Keratinocyte (primary cell): Measurements from ENCODE around the gene MTNR1B. TPM values are rescaled to one million over a fixed set of nuclear protein-coding genes. Genes with fewer than 3 reads are reported as not detected.

Source experiments
- DNase-seq: peaks from one replicate; pipeline ENCODE4 v3.0.0-alpha.2; 2011; ENCODE audit warnings: low read depth, missing footprints, low spot score
- FAIRE-seq: peaks from 2 replicates; lab custom pipeline; 2011; peaks lifted over from hg19 to GRCh38; lab: Jason Lieb, UNC
- H2AFZ ChIP-seq: 2 replicates; pipeline ENCODE4 v1.6.0; 2012; ENCODE audit warnings: low read length, control low read depth, inconsistent platforms; ENCODE audit not compliant: control insufficient read depth
- H3K27ac ChIP-seq: 2 replicates; pipeline ENCODE4 v1.5.1; 2011; ENCODE audit warnings: low read length; ENCODE audit not compliant: control insufficient read depth, insufficient read depth
- H3K27me3 ChIP-seq: 3 replicates; pipeline ENCODE4 v1.6.0; 2011; ENCODE audit warnings: low read length; ENCODE audit not compliant: control insufficient read depth, insufficient read depth; ENCODE audit errors: extremely low read depth
- H3K36me3 ChIP-seq, 2 experiments: 2 replicates in 1 of 2; 3 replicates in 1 of 2; pipeline ENCODE4 v1.5.1; 2011; ENCODE audit warnings: low read length in 2 of 2, mild to moderate bottlenecking in 1 of 2; ENCODE audit not compliant: control insufficient read depth in 2 of 2, insufficient read depth in 2 of 2; ENCODE audit errors: extremely low read depth in 1 of 2
- H3K4me1 ChIP-seq: 3 replicates; pipeline ENCODE4 v1.5.1; 2011; ENCODE audit warnings: low read length; ENCODE audit not compliant: control insufficient read depth, insufficient read depth; ENCODE audit errors: extremely low read depth
- H3K4me2 ChIP-seq: 3 replicates; pipeline ENCODE4 v1.6.0; 2011; ENCODE audit warnings: low read depth, low read length; ENCODE audit not compliant: control insufficient read depth, insufficient read depth; ENCODE audit errors: extremely low read depth
- H3K4me3 ChIP-seq, 3 experiments: fragments of 200-600 bp in 1 of 3; sonication (generic) in 1 of 3; 2 replicates in 2 of 3; 3 replicates in 1 of 3; pipeline ENCODE4 v1.5.1; 2011 to 2016; ENCODE audit warnings: low read length in 3 of 3, mild to moderate bottlenecking in 3 of 3, control low read depth in 2 of 3, inconsistent platforms in 1 of 3, low read depth in 1 of 3, mixed read lengths in 1 of 3, mixed run types in 1 of 3, moderate library complexity in 1 of 3; ENCODE audit not compliant: control insufficient read depth in 2 of 3, insufficient read depth in 2 of 3; ENCODE audit errors: extremely low read depth in 1 of 3
- H3K79me2 ChIP-seq: 2 replicates; pipeline ENCODE4 v1.6.0; 2012; ENCODE audit warnings: low read length; ENCODE audit not compliant: control insufficient read depth, insufficient read depth
- H3K9ac ChIP-seq: 3 replicates; pipeline ENCODE4 v1.6.0; 2011; ENCODE audit warnings: low read length; ENCODE audit not compliant: control insufficient read depth, insufficient read depth; ENCODE audit errors: extremely low read depth
- H3K9me1 ChIP-seq: 3 replicates; pipeline ENCODE4 v1.6.0; 2011; ENCODE audit warnings: low read length; ENCODE audit not compliant: control insufficient read depth, insufficient read depth; ENCODE audit errors: extremely low read depth
- H3K9me3 ChIP-seq: 2 replicates; pipeline ENCODE4 v1.5.1; 2012; ENCODE audit warnings: low read depth, low read length; ENCODE audit not compliant: control insufficient read depth
- H4K20me1 ChIP-seq: 3 replicates; pipeline ENCODE4 v1.6.0; 2011; ENCODE audit warnings: low read length; ENCODE audit not compliant: control insufficient read depth, insufficient read depth; ENCODE audit errors: extremely low read depth
- CTCF ChIP-seq, 3 experiments: IDR thresholded peaks in 1 of 3; conservative IDR thresholded peaks in 1 of 3; optimal IDR thresholded peaks in 1 of 3; 2 replicates in 2 of 3; 3 replicates in 1 of 3; pipeline versions ENCODE3 to v1.5.1; 2011; ENCODE audit warnings: low read length in 3 of 3, mild to moderate bottlenecking in 3 of 3, moderate library complexity in 2 of 3, control low read depth in 1 of 3, inconsistent platforms in 1 of 3; ENCODE audit not compliant: insufficient read depth in 2 of 3; ENCODE audit errors: extremely low read depth in 1 of 3
- EZH2 ChIP-seq: IDR thresholded peaks from one replicate; pipeline ENCODE4 v1.6.1; 2012; ENCODE audit warnings: inconsistent platforms, mild to moderate bottlenecking, low read length, moderate library complexity
- dilution Hi-C: fragments of 300-500 bp; cut with MboI; formaldehyde crosslinking; loops from one replicate; pipeline ENCODE4 v1.7.0; 2020; ENCODE audit warnings: low sequenced_read_pairs; ENCODE audit not compliant: extremely low pct_ligation_motif_present
- polyA plus RNA-seq, 5 experiments: library from polyadenylated mRNA; depleted of rRNA in 3 of 5; stranded (reverse) in 3 of 5; stranded (forward) in 1 of 5; unstranded in 1 of 5; fragments of >200 nt; gene quantifications; 1 replicate in 1 of 5; 2 replicates in 3 of 5; 3 replicates in 1 of 5; pipeline versions ENCODE4 v1.2.1 to v1.2.3, GENCODE V29; 2011 to 2012; ENCODE audit warnings: missing spikeins in 2 of 5, low read depth in 1 of 5, low replicate concordance in 1 of 5

Gene MTNR1B
- polyA plus RNA-seq, 1 donor (not counting 4 experiments of a cell fraction or from before 2014, with no cell fraction given) = not detected

GRCh38 chr11:92978271-92979111, 9.0 kb downstream of the MTNR1B start:
- DNase-seq = peak; percentile 25
- TF ChIP-seq EZH2 (no peak), CTCF (optimal IDR thresholded peaks at IDR 0.05 in 1 of 3, IDR thresholded peaks at IDR 0.05 in 1 of 3, conservative IDR thresholded peaks at IDR 0.05 in 1 of 3; ENCODE audit: extremely low read depth in 1 of 3, insufficient read depth in 2 of 3, low read length in 3 of 3) (no peak)
- peak overlapping the region; percentile 39 for H3K27ac ChIP-seq
- H3K9me3 ChIP-seq = no peaks in the 10 kb centered on the region
- FAIRE-seq = peak; percentile 36
- peak overlapping the region in 1 of 3 experiments; percentile 21 for H3K4me3 ChIP-seq
- H3K79me2 ChIP-seq = no peaks in the 10 kb centered on the region
- H3K9ac ChIP-seq = no peak overlapping the region
- no peaks in the 10 kb centered on the region for H3K36me3 ChIP-seq
- H3K4me2 ChIP-seq = peak overlapping the region; percentile 63
- H2AFZ ChIP-seq = no peak overlapping the region
- H3K4me1 ChIP-seq = peaks cover 15% of the 10 kb centered on the region
- no peaks in the 10 kb centered on the region for H3K9me1 ChIP-seq
- no peaks in the 10 kb centered on the region for H4K20me1 ChIP-seq
- peaks cover 2% of the 10 kb centered on the region for H3K27me3 ChIP-seq
- dilution Hi-C loops = no loop called here

- Histone ChIP-seq H3K9me1 (no peaks in the 10 kb centered on the region), H4K20me1 (no peaks in the 10 kb centered on the region), H3K4me3 (peak overlapping the region in 1 of 3 experiments; percentile 21), H2AFZ (no peak overlapping the region), H3K27ac (peak overlapping the region; percentile 39), H3K36me3 (no peaks in the 10 kb centered on the region), H3K9me3 (no peaks in the 10 kb centered on the region), H3K79me2 (no peaks in the 10 kb centered on the region), H3K4me2 (peak overlapping the region; percentile 63), H3K27me3 (no peaks in the 10 kb centered on the region), H3K4me1 (peaks cover 15% of the 10 kb centered on the region), H3K9ac (no peak overlapping the region)
- FAIRE-seq (no peak), DNase-seq (no peak)
- no peak for TF ChIP-seq CTCF (optimal IDR thresholded peaks at IDR 0.05 in 1 of 3, IDR thresholded peaks at IDR 0.05 in 1 of 3, conservative IDR thresholded peaks at IDR 0.05 in 1 of 3; ENCODE audit: extremely low read depth in 1 of 3, insufficient read depth in 2 of 3, low read length in 3 of 3)
- TF ChIP-seq EZH2 = no peak
- dilution Hi-C loops = no loop called here
Measured at GRCh38 chr11:92979176-92979575, 9.7 kb downstream of the MTNR1B start.
